HCT116 (cell line): ENCODE data around the gene NTSR1. TPM values are rescaled to one million over a fixed set of nuclear protein-coding genes. Genes with fewer than 3 reads are reported as not detected.
A peak's percentile ranks its signal among the peaks of the same experiment; 100 is the strongest.

Experiments
- ATAC-seq: fragments of 200-7000 bp; cut with Tn5 transposase; 2 replicates; pipeline ENCODE4 v1.9.1; 2020; ENCODE audit warnings: mild to moderate bottlenecking, moderate library complexity
- BruUV-seq: library from RNA; stranded (reverse); fragments of 400-500 nt; replicated peaks from 2 replicates; lab custom pipeline; 2021; lab: Mats Ljungman, UMichigan
- CTCF ChIA-PET: fragments of 300-600 bp; sonication (Branson Sonifier 250); formaldehyde crosslinking; loops from one replicate; lab custom pipeline; 2021; ENCODE audit warnings: antibody characterized with exemption; lab: Charles Lee
- POLR2A ChIA-PET: fragments of 300-600, 350-600 bp; sonication (Branson Sonifier 250); formaldehyde crosslinking; loops from one replicate; lab custom pipeline; 2021; ENCODE audit warnings: antibody characterized with exemption; lab: Charles Lee
- RAD21 ChIA-PET, 2 experiments: fragments of 300-600 bp; sonication (Branson Sonifier 250); formaldehyde crosslinking; loops; one replicate each; lab custom pipeline; 2023; ENCODE audit warnings: low total read pairs in 2 of 2; ENCODE audit not compliant: uncharacterized antibody in 2 of 2, unreplicated experiment in 2 of 2, low non-redundant PET in 1 of 2; lab: Charles Lee
- DNase-seq: peaks from one replicate; pipeline ENCODE4 v3.0.0-alpha.2; 2010; ENCODE audit warnings: low read depth, low spot score
- H2AFZ ChIP-seq: fragments of 200-600 bp; shearing (Covaris generic), sonication (generic); 2 replicates; pipeline ENCODE4 v1.6.1; 2017; ENCODE audit warnings: low read depth, mixed run types, mixed read lengths, antibody characterized with exemption, low read length; ENCODE audit not compliant: poor library complexity, severe bottlenecking
- H3K27ac ChIP-seq: 2 replicates; pipeline ENCODE4 v1.5.1; 2012; ENCODE audit warnings: low read depth, low read length
- H3K27me3 ChIP-seq: fragments of 200-600 bp; sonication (generic); 2 replicates; pipeline ENCODE4 v1.6.1; 2016; ENCODE audit warnings: mixed run types, low read length, mixed read lengths; ENCODE audit not compliant: insufficient read depth
- H3K36me3 ChIP-seq, 2 experiments: fragments of 200-500 bp in 1 of 2; fragments of 200-600 bp in 1 of 2; sonication (Bioruptor generic) in 1 of 2; sonication (generic) in 1 of 2; 2 replicates each; pipeline versions ENCODE4 v1.5.1 to v1.6.1; 2014 to 2016; ENCODE audit warnings: low read length in 2 of 2, inconsistent platforms in 1 of 2, mixed read lengths in 1 of 2, mixed run types in 1 of 2; ENCODE audit not compliant: insufficient read depth in 2 of 2, control insufficient read depth in 1 of 2
- H3K4me1 ChIP-seq, 2 experiments: fragments of 200-600 bp in 1 of 2; sonication (generic) in 1 of 2; 2 replicates each; pipeline versions ENCODE4 v1.5.1 to v1.6.1; 2012 to 2017; ENCODE audit warnings: low read length in 2 of 2, inconsistent platforms in 1 of 2, mild to moderate bottlenecking in 1 of 2, mixed read lengths in 1 of 2, mixed run types in 1 of 2, moderate library complexity in 1 of 2; ENCODE audit not compliant: insufficient read depth in 2 of 2, control insufficient read depth in 1 of 2
- H3K4me2 ChIP-seq: fragments of 200-600 bp; sonication (generic); 2 replicates; pipeline ENCODE4 v1.6.1; 2017; ENCODE audit warnings: mixed run types, low read length, mixed read lengths
- H3K4me3 ChIP-seq, 2 experiments: fragments of 200-600 bp in 1 of 2; sonication (generic) in 1 of 2; replicated peaks in 1 of 2; 2 replicates each; pipeline ENCODE4 v1.5.1; 2011 to 2016; ENCODE audit warnings: low read length in 2 of 2, control low read depth in 1 of 2, low read depth in 1 of 2, mild to moderate bottlenecking in 1 of 2, mixed read lengths in 1 of 2, mixed run types in 1 of 2
- H3K79me2 ChIP-seq: fragments of 200-600 bp; sonication (generic); 2 replicates; pipeline ENCODE4 v1.6.1; 2017; ENCODE audit warnings: mild to moderate bottlenecking, mixed run types, low read length, moderate library complexity, mixed read lengths; ENCODE audit not compliant: insufficient read depth
- H3K9ac ChIP-seq: fragments of 200-600 bp; sonication (generic); 2 replicates; pipeline ENCODE4 v1.6.1; 2016; ENCODE audit warnings: low read length, mixed read lengths
- H3K9me2 ChIP-seq: fragments of 200-600 bp; sonication (generic), shearing (Covaris generic); 2 replicates; pipeline ENCODE4 v1.6.1; 2017; ENCODE audit warnings: mixed run types, mild to moderate bottlenecking, moderate library complexity; ENCODE audit not compliant: insufficient read depth
- H3K9me3 ChIP-seq, 2 experiments: fragments of 200-500 bp in 1 of 2; fragments of 200-600 bp in 1 of 2; sonication (Bioruptor generic) in 1 of 2; sonication (generic) in 1 of 2; 2 replicates each; pipeline ENCODE4 v1.6.1; 2014 to 2017; ENCODE audit warnings: low read length in 2 of 2, mixed read lengths in 2 of 2, inconsistent platforms in 1 of 2, low read depth in 1 of 2, mild to moderate bottlenecking in 1 of 2, mixed run types in 1 of 2, moderate library complexity in 1 of 2; ENCODE audit not compliant: control insufficient read depth in 1 of 2, insufficient read depth in 1 of 2
- H4K20me1 ChIP-seq: fragments of 200-600 bp; sonication (generic), shearing (Covaris generic); 2 replicates; pipeline ENCODE4 v1.6.1; 2017; ENCODE audit warnings: mixed run types, mild to moderate bottlenecking, moderate library complexity; ENCODE audit not compliant: insufficient read depth
- CBX3 ChIP-seq: IDR thresholded peaks from 2 replicates; pipeline ENCODE4 v1.6.1; 2012; ENCODE audit warnings: low read depth
- CEBPB ChIP-seq: IDR thresholded peaks from 2 replicates; pipeline ENCODE4 v1.6.1; 2012; ENCODE audit warnings: low read depth
- CTCF ChIP-seq, 3 experiments: fragments of 200-600 bp in 1 of 3; sonication (generic) in 1 of 3; IDR thresholded peaks in 2 of 3; conservative IDR thresholded peaks in 1 of 3; 2 replicates each; pipeline ENCODE4 v1.5.1; 2012 to 2017; ENCODE audit warnings: low read depth in 2 of 3, low read length in 2 of 3, antibody characterized with exemption in 1 of 3, borderline replicate concordance in 1 of 3, control low read depth in 1 of 3, mild to moderate bottlenecking in 1 of 3, mixed read lengths in 1 of 3, mixed run types in 1 of 3, moderate library complexity in 1 of 3; ENCODE audit not compliant: insufficient read depth in 1 of 3
- ELF1 ChIP-seq: IDR thresholded peaks from 2 replicates; pipeline ENCODE4 v1.6.1; 2012; ENCODE audit warnings: low read depth, borderline replicate concordance
- EZH2phosphoT487 ChIP-seq: fragments of 200-600 bp; IDR thresholded peaks from 2 replicates; pipeline ENCODE4 v1.6.1; 2018; ENCODE audit warnings: antibody characterized with exemption, borderline replicate concordance
- FOSL1 ChIP-seq: IDR thresholded peaks from 2 replicates; pipeline ENCODE4 v1.6.1; 2012; ENCODE audit warnings: low read depth
- MAX ChIP-seq: IDR thresholded peaks from 2 replicates; pipeline ENCODE4 v1.6.1; 2012
- POLR2A ChIP-seq: IDR thresholded peaks from 2 replicates; pipeline ENCODE4 v1.7.0; 2011; ENCODE audit warnings: borderline replicate concordance; ENCODE audit not compliant: insufficient read depth, insufficient read length; ENCODE audit errors: extremely low read depth
- SRF ChIP-seq: IDR thresholded peaks from 2 replicates; pipeline ENCODE4 v1.6.1; 2012; ENCODE audit warnings: low read depth
- TCF7L2 ChIP-seq: IDR thresholded peaks from 2 replicates; pipeline ENCODE4 v1.7.0; 2011; ENCODE audit warnings: borderline replicate concordance, inconsistent platforms; ENCODE audit not compliant: insufficient read depth, insufficient read length; ENCODE audit errors: extremely low read depth
- ZFX ChIP-seq: fragments of 450-650 bp; IDR thresholded peaks from 2 replicates; pipeline ENCODE4 v1.6.1; 2017
- ZNF274 ChIP-seq: fragments of 200-500 bp; sonication (Bioruptor generic); IDR thresholded peaks from 2 replicates; pipeline ENCODE4 v1.6.1; 2014; ENCODE audit warnings: mild to moderate bottlenecking, low read depth, low read length, inconsistent platforms
- intact Hi-C: fragments of 100-400 bp; cut with micrococcal nuclease; formaldehyde crosslinking; loops from 2 replicates; pipeline ENCODE4 v1.10.0; 2022
- total RNA-seq: library from RNA; stranded (reverse); gene quantifications from one replicate; pipeline ENCODE4 v1.2.1, GENCODE V29; 2021; ENCODE audit not compliant: unreplicated experiment
- TF ChIP-seq, protein P1 (sequence below): IDR thresholded peaks from 2 replicates; pipeline ENCODE4 v1.6.1; 2011; ENCODE audit warnings: mild to moderate bottlenecking, low read length, moderate library complexity; ENCODE audit not compliant: insufficient replicate concordance; ENCODE audit errors: extremely low read depth

NTSR1 gene
- total RNA-seq, 1 experiment from 2014 or later = 187 TPM

GRCh38 chr20:62734326-62734725, 25.7 kb downstream of the NTSR1 start:
- Histone ChIP-seq H4K20me1 (no peaks in the 10 kb centered on the region), H3K9me2 (no peaks in the 10 kb centered on the region), H2AFZ (no peak overlapping the region), H3K4me1 (peaks cover 79 to 100% of the 10 kb centered on the region in 2 experiments), H3K79me2 (peaks cover 99% of the 10 kb centered on the region), H3K9me3 (no peaks in the 10 kb centered on the region), H3K27me3 (no peaks in the 10 kb centered on the region), H3K4me2 (peak overlapping the region; percentile 77), H3K36me3 (peaks cover 0 to 50% of the 10 kb centered on the region in 2 experiments; a peak in 2 of 4 replicates), H3K4me3 (peak overlapping the region in 1 of 2 experiments; percentile 24; a peak in 2 of 4 replicates), H3K27ac (peak overlapping the region; percentile 100), H3K9ac (peak overlapping the region; percentile 77)
- no TSS peak for BruUV-seq
- ChIA-PET POLR2A (interaction anchor here (0.6 to 2.4 kb wide), 11 partner anchors 11 to 111 kb away, joined by 3 to 14 read pairs (median 5); partner anchors contain the start of genes MRGBP and NTSR1), RAD21 (interaction anchor here in 1 of 2 experiments (1.0 kb wide), 1 partner anchor 30 kb away, joined by 3 read pairs; no protein-coding TSS in a partner anchor), CTCF (no interaction called here)
- no peak for DNase-seq
- no peak for ATAC-seq
- intact Hi-C loops = loop anchor here (2.0 kb wide), 2 partner anchors 26 to 60 kb away; partner anchors contain the start of gene NTSR1
- no peak for TF ChIP-seq EZH2phosphoT487
- TF ChIP-seq POLR2A = peak; percentile 1

GRCh38 chr20:62734881-62735280, 26.2 kb downstream of the NTSR1 start:
- H3K79me2 ChIP-seq = peaks cover 93% of the 10 kb centered on the region
- H3K27me3 ChIP-seq = no peaks in the 10 kb centered on the region
- H2AFZ ChIP-seq = no peak overlapping the region
- ATAC-seq (peak; percentile 44), DNase-seq (no peak)
- peaks cover 0 to 49% of the 10 kb centered on the region in 2 experiments; a peak in 2 of 4 replicates for H3K36me3 ChIP-seq
- no peaks in the 10 kb centered on the region for H3K9me2 ChIP-seq
- H3K9ac ChIP-seq = peak overlapping the region; percentile 77
- peaks cover 84 to 100% of the 10 kb centered on the region in 2 experiments for H3K4me1 ChIP-seq
- peak overlapping the region; percentile 11 to 38 for H3K4me3 ChIP-seq
- no peaks in the 10 kb centered on the region for H3K9me3 ChIP-seq
- ChIA-PET RAD21 (interaction anchor here (0.6 to 1.0 kb wide), 2 partner anchors 31 to 59 kb away, joined by 3 to 4 read pairs; no protein-coding TSS in a partner anchor), POLR2A (interaction anchor here (0.6 to 2.4 kb wide), 11 partner anchors 11 to 111 kb away, joined by 3 to 14 read pairs (median 5); partner anchors contain the start of genes MRGBP and NTSR1), CTCF (no interaction called here)
- peak overlapping the region; percentile 77 for H3K4me2 ChIP-seq
- TSS peak; percentile 3 for BruUV-seq
- peak overlapping the region; percentile 100 for H3K27ac ChIP-seq
- H4K20me1 ChIP-seq = no peaks in the 10 kb centered on the region
- intact Hi-C loops = loop anchor here (2.0 kb wide), 2 partner anchors 26 to 60 kb away; partner anchors contain the start of gene NTSR1
- no peak for TF ChIP-seq TCF7L2
- TF ChIP-seq MAX = no peak
- TF ChIP-seq CBX3 = no peak
- TF ChIP-seq SRF = no peak
- TF ChIP-seq ZNF274 = no peak
- no peak for TF ChIP-seq POLR2A
- TF ChIP-seq ELF1 = no peak
- no peak for TF ChIP-seq CEBPB
- TF ChIP-seq ZFX = no peak
- no peak for TF ChIP-seq CTCF (IDR thresholded peaks at IDR 0.05 in 2 of 3, conservative IDR thresholded peaks at IDR 0.05 in 1 of 3; ENCODE audit: borderline replicate concordance in 1 of 3, insufficient read depth in 1 of 3, low read depth in 2 of 3, low read length in 2 of 3)
- TF ChIP-seq FOSL1 = no peak
- TF ChIP-seq, protein P1, sequence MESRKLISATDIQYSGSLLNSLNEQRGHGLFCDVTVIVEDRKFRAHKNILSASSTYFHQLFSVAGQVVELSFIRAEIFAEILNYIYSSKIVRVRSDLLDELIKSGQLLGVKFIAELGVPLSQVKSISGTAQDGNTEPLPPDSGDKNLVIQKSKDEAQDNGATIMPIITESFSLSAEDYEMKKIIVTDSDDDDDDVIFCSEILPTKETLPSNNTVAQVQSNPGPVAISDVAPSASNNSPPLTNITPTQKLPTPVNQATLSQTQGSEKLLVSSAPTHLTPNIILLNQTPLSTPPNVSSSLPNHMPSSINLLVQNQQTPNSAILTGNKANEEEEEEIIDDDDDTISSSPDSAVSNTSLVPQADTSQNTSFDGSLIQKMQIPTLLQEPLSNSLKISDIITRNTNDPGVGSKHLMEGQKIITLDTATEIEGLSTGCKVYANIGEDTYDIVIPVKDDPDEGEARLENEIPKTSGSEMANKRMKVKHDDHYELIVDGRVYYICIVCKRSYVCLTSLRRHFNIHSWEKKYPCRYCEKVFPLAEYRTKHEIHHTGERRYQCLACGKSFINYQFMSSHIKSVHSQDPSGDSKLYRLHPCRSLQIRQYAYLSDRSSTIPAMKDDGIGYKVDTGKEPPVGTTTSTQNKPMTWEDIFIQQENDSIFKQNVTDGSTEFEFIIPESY = no peak
